CD14-positive monocyte (primary cell): ENCODE results near the gene RNF26. TPM values are rescaled to one million over a fixed set of nuclear protein-coding genes. Genes with fewer than 3 reads are reported as not detected.

ENCODE experiments used
- DNase-seq, 3 donors: peaks; one replicate each; pipeline ENCODE4 v3.0.0-alpha.2; 2011 to 2022
- H2AFZ ChIP-seq: 2 replicates; pipeline ENCODE4 v1.6.0; 2012; ENCODE audit warnings: mild to moderate bottlenecking, low read depth, low read length, inconsistent platforms; ENCODE audit not compliant: insufficient read depth, poor library complexity, severe bottlenecking
- H3K27ac ChIP-seq, 2 donors: 1 replicate in 1 of 2; 2 replicates in 1 of 2; pipeline ENCODE4 v1.5.1; 2012 to 2013; ENCODE audit warnings: low read length in 2 of 2, control low read depth in 1 of 2, inconsistent platforms in 1 of 2, low read depth in 1 of 2, mild to moderate bottlenecking in 1 of 2
- H3K27me3 ChIP-seq, 2 donors: one replicate each; pipeline versions ENCODE4 v1.6.0 to v1.6.1; 2011 to 2013; ENCODE audit warnings: low read length in 2 of 2; ENCODE audit not compliant: control insufficient read depth in 2 of 2, insufficient read depth in 2 of 2
- H3K36me3 ChIP-seq, 2 donors: replicated peaks in 1 of 2; 1 replicate in 1 of 2; 2 replicates in 1 of 2; pipeline versions ENCODE4 v1.5.1 to v1.6.1; 2012 to 2013; ENCODE audit warnings: low read length in 2 of 2, control low read depth in 1 of 2, inconsistent platforms in 1 of 2, mild to moderate bottlenecking in 1 of 2; ENCODE audit not compliant: insufficient read depth in 2 of 2, control insufficient read depth in 1 of 2
- H3K4me1 ChIP-seq, 2 donors: 1 replicate in 1 of 2; 2 replicates in 1 of 2; pipeline versions ENCODE4 v1.5.1 to v1.6.1; 2012 to 2013; ENCODE audit warnings: low read length in 2 of 2, control low read depth in 1 of 2, inconsistent platforms in 1 of 2, mild to moderate bottlenecking in 1 of 2, moderate library complexity in 1 of 2; ENCODE audit not compliant: insufficient read depth in 2 of 2, control insufficient read depth in 1 of 2
- H3K4me2 ChIP-seq: replicated peaks from 2 replicates; pipeline ENCODE3; 2012; ENCODE audit warnings: low read length, moderate library complexity, mild to moderate bottlenecking; ENCODE audit not compliant: poor library complexity, severe bottlenecking; ENCODE audit errors: extremely low read depth
- H3K4me3 ChIP-seq, 3 experiments: fragments of 200-600 bp in 1 of 3; sonication (generic) in 1 of 3; replicated peaks in 1 of 3; 1 replicate in 2 of 3; 2 replicates in 1 of 3; pipeline ENCODE4 v1.5.1; 2011 to 2013; ENCODE audit warnings: low read length in 3 of 3, mild to moderate bottlenecking in 3 of 3, control low read depth in 2 of 3, low read depth in 2 of 3, inconsistent platforms in 1 of 3, moderate library complexity in 1 of 3
- H3K79me2 ChIP-seq: 2 replicates; pipeline ENCODE4 v1.6.0; 2012; ENCODE audit warnings: mild to moderate bottlenecking, control low read depth, inconsistent platforms, low read length, moderate library complexity; ENCODE audit not compliant: insufficient read depth
- H3K9ac ChIP-seq: 2 replicates; pipeline ENCODE4 v1.6.0; 2017; ENCODE audit warnings: low read length, mild to moderate bottlenecking; ENCODE audit not compliant: insufficient read depth, poor library complexity, severe bottlenecking
- H3K9me3 ChIP-seq, 2 donors: replicated peaks in 1 of 2; 1 replicate in 1 of 2; 2 replicates in 1 of 2; pipeline versions ENCODE4 v1.5.1 to v1.6.1; 2012 to 2013; ENCODE audit warnings: low read length in 2 of 2, control low read depth in 1 of 2; ENCODE audit not compliant: control insufficient read depth in 1 of 2, insufficient read depth in 1 of 2
- H4K20me1 ChIP-seq: 2 replicates; pipeline ENCODE4 v1.6.0; 2012; ENCODE audit warnings: mild to moderate bottlenecking, low read length, control low read depth, moderate library complexity; ENCODE audit not compliant: insufficient read depth
- H3K27ac Mint-ChIP-seq, 7 donors: one replicate each; pipeline ENCODE4 v1.8.0; 2020; ENCODE audit warnings: mild to moderate bottlenecking in 7 of 7, mixed read lengths in 7 of 7, moderate library complexity in 6 of 7, inconsistent platforms in 2 of 7
- H3K27me3 Mint-ChIP-seq, 3 donors: one replicate each; pipeline ENCODE4 v1.8.0; 2021 to 2022; ENCODE audit warnings: low read depth in 3 of 3, mild to moderate bottlenecking in 3 of 3, mixed read lengths in 3 of 3, moderate library complexity in 3 of 3, inconsistent platforms in 1 of 3
- H3K36me3 Mint-ChIP-seq, 2 donors: one replicate each; pipeline ENCODE4 v1.8.0; 2020; ENCODE audit warnings: mixed read lengths in 2 of 2, inconsistent platforms in 1 of 2, mild to moderate bottlenecking in 1 of 2
- H3K4me1 Mint-ChIP-seq: one replicate; pipeline ENCODE4 v1.8.0; 2020; ENCODE audit warnings: mild to moderate bottlenecking, mixed read lengths
- H3K4me3 Mint-ChIP-seq, 2 donors: one replicate each; pipeline ENCODE4 v1.8.0; 2020; ENCODE audit warnings: mild to moderate bottlenecking in 2 of 2, mixed read lengths in 2 of 2, moderate library complexity in 1 of 2
- H3K9me3 Mint-ChIP-seq, 7 donors: one replicate each; pipeline ENCODE4 v1.8.0; 2020 to 2022; ENCODE audit warnings: mixed read lengths in 7 of 7, mild to moderate bottlenecking in 6 of 7, moderate library complexity in 6 of 7, inconsistent platforms in 2 of 7
- CTCF ChIP-seq: fragments of 200-600 bp; IDR thresholded peaks from one replicate; pipeline ENCODE4 v1.8.0; 2022; ENCODE audit warnings: antibody characterized with exemption, mild to moderate bottlenecking
- WGBS: methylation state at CpG from one replicate; pipeline ENCODE4 v1.1.5; 2013; ENCODE audit warnings: missing lambda C conversion rate; ENCODE audit not compliant: insufficient coverage; 5-methylcytosine and 5-hydroxymethylcytosine counted together
- intact Hi-C, 2 donors: fragments of 100-400 bp; cut with micrococcal nuclease; formaldehyde crosslinking; loops; one replicate each; pipeline versions ENCODE4 v1.15.0 to v1.15.1; 2023
- polyA plus RNA-seq, 3 donors: library from polyadenylated mRNA; depleted of rRNA in 1 of 3; unstranded in 2 of 3; stranded (reverse) in 1 of 3; fragments of 300-500 nt in 2 of 3; fragments of >200 nt in 1 of 3; fragmentation: Illumina TruSeq in 2 of 3; gene quantifications; 1 replicate in 2 of 3; 2 replicates in 1 of 3; pipeline ENCODE4 v1.2.3, GENCODE V29; 2012 to 2021

The RNF26 gene
- polyA plus RNA-seq, 3 donors = 6.8 to 27.6 (median 20.5) TPM

GRCh38 chr11:119299416-119299815, 34.9 kb upstream of the RNF26 start:
- Histone ChIP-seq H3K27me3 (no peaks in the 10 kb centered on the region), H3K79me2 (peaks cover 4% of the 10 kb centered on the region), H2AFZ (no peak overlapping the region), H3K9me3 (no peaks in the 10 kb centered on the region), H4K20me1 (peaks cover 99% of the 10 kb centered on the region), H3K27ac (no peak overlapping the region), H3K4me1 (no peaks in the 10 kb centered on the region), H3K4me2 (no peak overlapping the region), H3K36me3 (peaks cover 94 to 100% of the 10 kb centered on the region in 2 donors), H3K4me3 (no peak overlapping the region), H3K9ac (no peak overlapping the region)
- DNase-seq = no peak
- intact Hi-C loops = no loop called here
- Mint-ChIP-seq H3K36me3 (peaks cover 94 to 100% of the 10 kb centered on the region in 2 donors), H3K27me3 (no peaks in the 10 kb centered on the region), H3K27ac (no peak overlapping the region), H3K4me3 (no peak overlapping the region), H3K4me1 (no peaks in the 10 kb centered on the region), H3K9me3 (no peaks in the 10 kb centered on the region)
- no peak for TF ChIP-seq CTCF
- WGBS = 100% methylated on average over 7 of the region's 9 CpGs

- intact Hi-C loops = no loop called here
- no CpG with 5 or more reads among the region's 3 CpGs for WGBS
Measured at GRCh38 chr11:119300198-119300964, 33.9 kb upstream of the RNF26 start.

More at GRCh38 chr11:119300198-119300964, 33.9 kb upstream of the RNF26 start:
- H3K36me3 Mint-ChIP-seq = peaks cover 98 to 100% of the 10 kb centered on the region in 2 donors
- Histone ChIP-seq H3K79me2 (peaks cover 4% of the 10 kb centered on the region), H4K20me1 (peaks cover 97% of the 10 kb centered on the region), H3K9me3 (no peaks in the 10 kb centered on the region), H3K9ac (no peak overlapping the region), H3K36me3 (peaks cover 97 to 100% of the 10 kb centered on the region in 2 donors), H2AFZ (no peak overlapping the region), H3K4me3 (no peak overlapping the region), H3K27me3 (no peaks in the 10 kb centered on the region), H3K4me2 (no peak overlapping the region), H3K4me1 (no peaks in the 10 kb centered on the region), H3K27ac (peak overlapping the region in 1 of 2 donors; percentile 18)
- DNase-seq = no peak
- peaks cover 0 to 3% (median 0%) of the 10 kb centered on the region in 3 donors for H3K27me3 Mint-ChIP-seq
- TF ChIP-seq CTCF = no peak
- H3K9me3 Mint-ChIP-seq = no peaks in the 10 kb centered on the region
- peak overlapping the region in 1 of 7 donors; percentile 60 for H3K27ac Mint-ChIP-seq
- no peak overlapping the region for H3K4me3 Mint-ChIP-seq
- H3K4me1 Mint-ChIP-seq = no peaks in the 10 kb centered on the region
